ENCODE measurements around the gene CD247.

- no peak for TF ChIP-seq CTCF (IDR thresholded peaks at IDR 0.05)
- no peak for TF ChIP-seq EZH2 (IDR thresholded peaks at IDR 0.05)
These were observed 63.9 kb downstream of the CD247 start for GRCh38 chr1:167454304-167454893.
